Fibroblast of lung (primary cell): ENCODE measurements around the gene TMEM94. TPM values are rescaled to one million over a fixed set of nuclear protein-coding genes. Genes with fewer than 3 reads are reported as not detected.
A peak's percentile ranks its signal among the peaks of the same experiment; 100 is the strongest.

ENCODE experiments used
- DNase-seq, 2 donors: peaks; one replicate each; pipeline versions ENCODE4 v3.0.0 to v3.0.0-alpha.2; 2010; ENCODE audit warnings: low read depth in 2 of 2
- H2AFZ ChIP-seq: 2 replicates; pipeline ENCODE4 v1.5.1; 2012; ENCODE audit warnings: low read length, control low read depth, inconsistent platforms
- H3K27ac ChIP-seq: 2 replicates; pipeline ENCODE4 v1.5.1; 2011; ENCODE audit warnings: low read length, control low read depth; ENCODE audit not compliant: insufficient read depth
- H3K27me3 ChIP-seq: 2 replicates; pipeline ENCODE4 v1.5.1; 2011; ENCODE audit warnings: mild to moderate bottlenecking, low read length; ENCODE audit not compliant: control insufficient read depth, insufficient read depth
- H3K36me3 ChIP-seq: 2 replicates; pipeline ENCODE4 v1.5.1; 2011; ENCODE audit warnings: low read length; ENCODE audit not compliant: control insufficient read depth, insufficient read depth
- H3K4me1 ChIP-seq: 2 replicates; pipeline ENCODE4 v1.5.1; 2011; ENCODE audit warnings: low read length; ENCODE audit not compliant: control insufficient read depth, insufficient read depth; ENCODE audit errors: extremely low read depth
- H3K4me2 ChIP-seq: 2 replicates; pipeline ENCODE4 v1.5.1; 2011; ENCODE audit warnings: low read length, control low read depth; ENCODE audit not compliant: insufficient read depth; ENCODE audit errors: extremely low read depth
- H3K4me3 ChIP-seq, 4 experiments: fragments of 200-600 bp in 1 of 4; sonication (generic) in 1 of 4; replicated peaks in 1 of 4; 2 replicates each; pipeline ENCODE4 v1.5.1; 2011 to 2016; ENCODE audit warnings: low read length in 4 of 4, low read depth in 3 of 4, mild to moderate bottlenecking in 3 of 4, control low read depth in 2 of 4, inconsistent platforms in 1 of 4, mixed read lengths in 1 of 4; ENCODE audit not compliant: insufficient read depth in 1 of 4; ENCODE audit errors: control extremely low read depth in 1 of 4
- H3K79me2 ChIP-seq: 2 replicates; pipeline ENCODE4 v1.5.1; 2012; ENCODE audit warnings: mild to moderate bottlenecking, low read length, inconsistent platforms; ENCODE audit not compliant: control insufficient read depth, insufficient read depth
- H3K9ac ChIP-seq: 2 replicates; pipeline ENCODE4 v1.5.1; 2011; ENCODE audit warnings: mild to moderate bottlenecking, low read length, control low read depth; ENCODE audit not compliant: insufficient read depth
- H3K9me3 ChIP-seq: 2 replicates; pipeline ENCODE4 v1.5.1; 2012; ENCODE audit warnings: low read depth, low read length; ENCODE audit not compliant: control insufficient read depth, insufficient read depth
- H4K20me1 ChIP-seq: 2 replicates; pipeline ENCODE4 v1.5.1; 2011; ENCODE audit warnings: low read length; ENCODE audit not compliant: control insufficient read depth, insufficient read depth; ENCODE audit errors: extremely low read depth
- CTCF ChIP-seq, 2 donors: IDR thresholded peaks in 1 of 2; conservative IDR thresholded peaks in 1 of 2; 1 replicate in 1 of 2; 2 replicates in 1 of 2; pipeline ENCODE4 v1.5.1; 2011 to 2012; ENCODE audit warnings: low read length in 2 of 2, control low read depth in 1 of 2, inconsistent platforms in 1 of 2, low read depth in 1 of 2, mild to moderate bottlenecking in 1 of 2
- EZH2 ChIP-seq: IDR thresholded peaks from 2 replicates; pipeline ENCODE4 v1.5.1; 2012; ENCODE audit warnings: low read length, control low read depth, mild to moderate bottlenecking; ENCODE audit errors: missing control alignments
- polyA plus RNA-seq, 2 donors: library from polyadenylated mRNA; depleted of rRNA in 1 of 2; stranded (reverse) in 1 of 2; unstranded in 1 of 2; fragments of >200 nt; gene quantifications; 2 replicates each; pipeline ENCODE4 v1.2.1, GENCODE V29; 2011 to 2012; ENCODE audit warnings: missing spikeins in 1 of 2
- total RNA-seq: library from RNA; depleted of rRNA; stranded (reverse); fragments of >200 nt; gene quantifications from 2 replicates; pipeline ENCODE4 v1.2.1, GENCODE V29; 2014

The TMEM94 gene
- total and polyA plus RNA-seq, 2 donors (not counting 1 experiment from before 2014, with no cell fraction given), result 18.3 to 35.0 TPM

GRCh38 chr17:75456039-75456416 lies 407 bp upstream of the TMEM94 start:
- no peak for DNase-seq
- Histone ChIP-seq H3K4me3 (peak overlapping the region; percentile 10 to 99 (median 80)), H3K9me3 (no peaks in the 10 kb centered on the region), H3K27me3 (no peaks in the 10 kb centered on the region), H3K4me2 (peak overlapping the region; percentile 86), H3K36me3 (no peaks in the 10 kb centered on the region), H3K27ac (peak overlapping the region; percentile 89), H4K20me1 (no peaks in the 10 kb centered on the region), H2AFZ (peak overlapping the region; percentile 72), H3K4me1 (no peaks in the 10 kb centered on the region), H3K79me2 (peaks cover 3% of the 10 kb centered on the region), H3K9ac (peak overlapping the region; percentile 57)
- TF ChIP-seq CTCF (conservative IDR thresholded peaks at IDR 0.05 in 1 of 2, IDR thresholded peaks at IDR 0.05 in 1 of 2; ENCODE audit: low read depth in 1 of 2, low read length in 2 of 2) (no peak), EZH2 (no peak)

GRCh38 chr17:75457047-75457654 lies 716 bp downstream of the TMEM94 start:
- Histone ChIP-seq H3K4me1 (no peaks in the 10 kb centered on the region), H3K27me3 (no peaks in the 10 kb centered on the region), H3K9ac (peak overlapping the region; percentile 89), H3K27ac (peak overlapping the region; percentile 89), H3K9me3 (no peaks in the 10 kb centered on the region), H2AFZ (peak overlapping the region; percentile 86), H4K20me1 (no peaks in the 10 kb centered on the region), H3K4me3 (peak overlapping the region; percentile 87 to 99 (median 97)), H3K79me2 (peaks cover 3% of the 10 kb centered on the region), H3K4me2 (peak overlapping the region; percentile 86), H3K36me3 (no peaks in the 10 kb centered on the region)
- peak; percentile 47 to 69 for DNase-seq
- TF ChIP-seq CTCF (conservative IDR thresholded peaks at IDR 0.05 in 1 of 2, IDR thresholded peaks at IDR 0.05 in 1 of 2; ENCODE audit: low read depth in 1 of 2, low read length in 2 of 2), result no peak
- TF ChIP-seq EZH2, result no peak

GRCh38 chr17:75459246-75459589 lies 2.8 kb downstream of the TMEM94 start:
- H2AFZ ChIP-seq, result no peak overlapping the region
- TF ChIP-seq EZH2 (no peak), CTCF (conservative IDR thresholded peaks at IDR 0.05 in 1 of 2, IDR thresholded peaks at IDR 0.05 in 1 of 2; ENCODE audit: low read depth in 1 of 2, low read length in 2 of 2) (no peak)
- H3K4me1 ChIP-seq, result no peaks in the 10 kb centered on the region
- no peaks in the 10 kb centered on the region for H3K9me3 ChIP-seq
- peaks cover 3% of the 10 kb centered on the region for H3K79me2 ChIP-seq
- no peak overlapping the region for H3K27ac ChIP-seq
- H3K9ac ChIP-seq, result no peak overlapping the region
- no peaks in the 10 kb centered on the region for H3K36me3 ChIP-seq
- H3K4me2 ChIP-seq, result no peak overlapping the region
- DNase-seq, result no peak
- no peaks in the 10 kb centered on the region for H4K20me1 ChIP-seq
- H3K4me3 ChIP-seq, result no peak overlapping the region
- no peaks in the 10 kb centered on the region for H3K27me3 ChIP-seq
